HEK293 (cell line): ENCODE measurements around the gene NINJ1.

Source experiments
- HOXC10 ChIP-seq: sonication (generic); formaldehyde crosslinking; IDR thresholded peaks from 2 replicates; pipeline ENCODE4 v1.8.1; 2023; ENCODE audit warnings: mild to moderate bottlenecking, missing genetic modification reagents
- MZF1 ChIP-seq: fragments of 450-650 bp; formaldehyde crosslinking; IDR thresholded peaks from 2 replicates; pipeline ENCODE4 v1.5.1; 2017; ENCODE audit warnings: missing biosample characterization, missing genetic modification characterization, borderline replicate concordance
- PBX3 ChIP-seq: sonication (generic); formaldehyde crosslinking; IDR thresholded peaks from 2 replicates; pipeline ENCODE4 v1.8.1; 2022; ENCODE audit warnings: mild to moderate bottlenecking, moderate library complexity, missing genetic modification reagents
- ZBTB44 ChIP-seq: fragments of 450-650 bp; IDR thresholded peaks from 2 replicates; pipeline ENCODE4 v1.5.1; 2018; ENCODE audit warnings: missing biosample characterization, mild to moderate bottlenecking, missing genetic modification characterization
- ZFP3 ChIP-seq: fragments of 450-650 bp; formaldehyde crosslinking; IDR thresholded peaks from 2 replicates; pipeline ENCODE4 v1.5.1; 2016; ENCODE audit warnings: low read depth, missing biosample characterization, missing genetic modification characterization
- ZNF184 ChIP-seq: fragments of 450-650 bp; IDR thresholded peaks from 2 replicates; pipeline ENCODE4 v1.5.1; 2018; ENCODE audit warnings: missing biosample characterization, mild to moderate bottlenecking, missing genetic modification characterization
- ZNF266 ChIP-seq: fragments of 450-650 bp; formaldehyde crosslinking; IDR thresholded peaks from 2 replicates; pipeline ENCODE4 v1.5.1; 2016; ENCODE audit warnings: missing biosample characterization, missing genetic modification characterization, low read depth
- ZNF292 ChIP-seq: fragments of 450-650 bp; formaldehyde crosslinking; IDR thresholded peaks from 2 replicates; pipeline ENCODE4 v1.5.1; 2016; ENCODE audit warnings: low read depth, missing biosample characterization, missing genetic modification characterization, borderline replicate concordance
- ZNF76 ChIP-seq: fragments of 450-650 bp; formaldehyde crosslinking; IDR thresholded peaks from 2 replicates; pipeline ENCODE4; 2016; ENCODE audit warnings: low read depth, missing biosample characterization, missing genetic modification characterization, borderline replicate concordance
- ZNF792 ChIP-seq: fragments of 450-650 bp; formaldehyde crosslinking; IDR thresholded peaks from 2 replicates; pipeline ENCODE4 v1.5.1; 2016; ENCODE audit warnings: missing biosample characterization, missing genetic modification characterization
- TF ChIP-seq, protein P1 (sequence below): fragments of 450-650 bp; formaldehyde crosslinking; IDR thresholded peaks from 2 replicates; pipeline ENCODE4 v1.5.1; 2016; ENCODE audit warnings: missing biosample characterization, missing genetic modification characterization
- TF ChIP-seq, protein P2 (sequence below): fragments of 450-650 bp; formaldehyde crosslinking; IDR thresholded peaks from 2 replicates; pipeline ENCODE4 v1.5.1; 2016; ENCODE audit warnings: missing biosample characterization, missing genetic modification characterization

GRCh38 chr9:93092251-93092991, 41.6 kb downstream of the NINJ1 start:
- TF ChIP-seq, protein P1, sequence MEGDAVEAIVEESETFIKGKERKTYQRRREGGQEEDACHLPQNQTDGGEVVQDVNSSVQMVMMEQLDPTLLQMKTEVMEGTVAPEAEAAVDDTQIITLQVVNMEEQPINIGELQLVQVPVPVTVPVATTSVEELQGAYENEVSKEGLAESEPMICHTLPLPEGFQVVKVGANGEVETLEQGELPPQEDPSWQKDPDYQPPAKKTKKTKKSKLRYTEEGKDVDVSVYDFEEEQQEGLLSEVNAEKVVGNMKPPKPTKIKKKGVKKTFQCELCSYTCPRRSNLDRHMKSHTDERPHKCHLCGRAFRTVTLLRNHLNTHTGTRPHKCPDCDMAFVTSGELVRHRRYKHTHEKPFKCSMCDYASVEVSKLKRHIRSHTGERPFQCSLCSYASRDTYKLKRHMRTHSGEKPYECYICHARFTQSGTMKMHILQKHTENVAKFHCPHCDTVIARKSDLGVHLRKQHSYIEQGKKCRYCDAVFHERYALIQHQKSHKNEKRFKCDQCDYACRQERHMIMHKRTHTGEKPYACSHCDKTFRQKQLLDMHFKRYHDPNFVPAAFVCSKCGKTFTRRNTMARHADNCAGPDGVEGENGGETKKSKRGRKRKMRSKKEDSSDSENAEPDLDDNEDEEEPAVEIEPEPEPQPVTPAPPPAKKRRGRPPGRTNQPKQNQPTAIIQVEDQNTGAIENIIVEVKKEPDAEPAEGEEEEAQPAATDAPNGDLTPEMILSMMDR (tag by site-specific recombination) = no peak
- TF ChIP-seq, protein P2, sequence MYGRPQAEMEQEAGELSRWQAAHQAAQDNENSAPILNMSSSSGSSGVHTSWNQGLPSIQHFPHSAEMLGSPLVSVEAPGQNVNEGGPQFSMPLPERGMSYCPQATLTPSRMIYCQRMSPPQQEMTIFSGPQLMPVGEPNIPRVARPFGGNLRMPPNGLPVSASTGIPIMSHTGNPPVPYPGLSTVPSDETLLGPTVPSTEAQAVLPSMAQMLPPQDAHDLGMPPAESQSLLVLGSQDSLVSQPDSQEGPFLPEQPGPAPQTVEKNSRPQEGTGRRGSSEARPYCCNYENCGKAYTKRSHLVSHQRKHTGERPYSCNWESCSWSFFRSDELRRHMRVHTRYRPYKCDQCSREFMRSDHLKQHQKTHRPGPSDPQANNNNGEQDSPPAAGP (tag by site-specific recombination) = no peak
- TF ChIP-seq ZNF184 = no peak
- no peak for TF ChIP-seq ZNF266 (tag by site-specific recombination)
- no peak for TF ChIP-seq ZBTB44 (tag by site-specific recombination)
- no peak for TF ChIP-seq MZF1
- no peak for TF ChIP-seq ZNF292 (tag by site-specific recombination)
- TF ChIP-seq ZNF792 (tag by site-specific recombination) = no peak
- no peak for TF ChIP-seq PBX3
- no peak for TF ChIP-seq ZFP3
- TF ChIP-seq HOXC10 = no peak
- TF ChIP-seq ZNF76 (tag by site-specific recombination) = no peak
